Liver (tissue), 3 donors: ENCODE measurements around the gene CERS4.

ENCODE experiments used
- GABPA ChIP-seq, 2 donors: IDR thresholded peaks in 1 of 2; conservative IDR thresholded peaks in 1 of 2; 2 replicates each; pipeline ENCODE4 v1.6.1; 2016; ENCODE audit warnings: antibody characterized with exemption in 2 of 2, mild to moderate bottlenecking in 1 of 2, moderate library complexity in 1 of 2
- JUND ChIP-seq, 2 donors: IDR thresholded peaks; 2 replicates each; pipeline ENCODE4 v1.6.1; 2016; ENCODE audit warnings: antibody characterized with exemption in 2 of 2
- RAD21 ChIP-seq, 2 donors: IDR thresholded peaks; 2 replicates each; pipeline ENCODE4 v1.6.1; 2016; ENCODE audit warnings: antibody characterized with exemption in 2 of 2, mild to moderate bottlenecking in 2 of 2
- RXRA ChIP-seq, 2 donors: IDR thresholded peaks; 2 replicates each; pipeline ENCODE4 v1.6.1; 2017 to 2018; ENCODE audit warnings: antibody characterized with exemption in 2 of 2, mild to moderate bottlenecking in 1 of 2
- SP1 ChIP-seq: IDR thresholded peaks from 2 replicates; pipeline ENCODE4 v1.6.1; 2018; ENCODE audit warnings: antibody characterized with exemption, mild to moderate bottlenecking
- TAF1 ChIP-seq: conservative IDR thresholded peaks from 2 replicates; pipeline ENCODE4 v1.6.1; 2016; ENCODE audit warnings: antibody characterized with exemption, mild to moderate bottlenecking
- YY1 ChIP-seq: IDR thresholded peaks from 2 replicates; pipeline ENCODE4 v1.6.1; 2016; ENCODE audit warnings: antibody characterized with exemption, mild to moderate bottlenecking
- TF ChIP-seq, protein P1 (sequence below): fragments of 150-350 bp; IDR thresholded peaks from 2 replicates; pipeline ENCODE4 v1.5.1; 2017; ENCODE audit warnings: improper control_type of control experiment, low read depth, low read length; ENCODE audit not compliant: missing input control
- TF ChIP-seq, protein P2 (sequence below): IDR thresholded peaks from 2 replicates; pipeline ENCODE4 v1.6.1; 2016; ENCODE audit warnings: antibody characterized with exemption, mild to moderate bottlenecking
- donor health status: healthy.
- donor health status: healthy.

DNA sequence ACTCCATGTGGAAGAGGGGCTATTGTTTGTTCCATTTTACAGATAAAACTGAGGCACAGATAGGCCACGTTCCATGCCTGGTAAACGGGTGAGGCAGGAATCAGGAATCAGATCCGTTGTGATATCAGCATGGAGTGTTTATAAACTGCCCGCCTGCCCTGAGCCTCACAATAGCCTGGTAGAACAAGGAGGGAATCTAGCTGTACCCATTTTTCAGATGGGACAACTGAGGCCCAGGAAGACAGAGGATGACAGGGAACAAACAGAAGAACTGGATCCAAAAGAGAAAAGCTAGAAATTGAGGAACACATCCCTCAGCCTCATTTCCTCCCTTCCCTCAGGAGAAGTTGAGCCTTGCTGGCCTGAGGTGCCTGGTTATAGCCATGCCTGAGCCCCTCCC is 32.5 kb downstream of the CERS4 start:
- TF ChIP-seq, protein P1, sequence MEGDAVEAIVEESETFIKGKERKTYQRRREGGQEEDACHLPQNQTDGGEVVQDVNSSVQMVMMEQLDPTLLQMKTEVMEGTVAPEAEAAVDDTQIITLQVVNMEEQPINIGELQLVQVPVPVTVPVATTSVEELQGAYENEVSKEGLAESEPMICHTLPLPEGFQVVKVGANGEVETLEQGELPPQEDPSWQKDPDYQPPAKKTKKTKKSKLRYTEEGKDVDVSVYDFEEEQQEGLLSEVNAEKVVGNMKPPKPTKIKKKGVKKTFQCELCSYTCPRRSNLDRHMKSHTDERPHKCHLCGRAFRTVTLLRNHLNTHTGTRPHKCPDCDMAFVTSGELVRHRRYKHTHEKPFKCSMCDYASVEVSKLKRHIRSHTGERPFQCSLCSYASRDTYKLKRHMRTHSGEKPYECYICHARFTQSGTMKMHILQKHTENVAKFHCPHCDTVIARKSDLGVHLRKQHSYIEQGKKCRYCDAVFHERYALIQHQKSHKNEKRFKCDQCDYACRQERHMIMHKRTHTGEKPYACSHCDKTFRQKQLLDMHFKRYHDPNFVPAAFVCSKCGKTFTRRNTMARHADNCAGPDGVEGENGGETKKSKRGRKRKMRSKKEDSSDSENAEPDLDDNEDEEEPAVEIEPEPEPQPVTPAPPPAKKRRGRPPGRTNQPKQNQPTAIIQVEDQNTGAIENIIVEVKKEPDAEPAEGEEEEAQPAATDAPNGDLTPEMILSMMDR: no peak
- TF ChIP-seq TAF1 (no peak), SP1 (no peak), YY1 (no peak), RAD21 (IDR thresholded peaks at IDR 0.05) (no peak), JUND (IDR thresholded peaks at IDR 0.05) (no peak), GABPA (IDR thresholded peaks at IDR 0.05 in 1 of 2, conservative IDR thresholded peaks at IDR 0.05 in 1 of 2) (no peak), RXRA (IDR thresholded peaks at IDR 0.05) (no peak)
- TF ChIP-seq, protein P2, sequence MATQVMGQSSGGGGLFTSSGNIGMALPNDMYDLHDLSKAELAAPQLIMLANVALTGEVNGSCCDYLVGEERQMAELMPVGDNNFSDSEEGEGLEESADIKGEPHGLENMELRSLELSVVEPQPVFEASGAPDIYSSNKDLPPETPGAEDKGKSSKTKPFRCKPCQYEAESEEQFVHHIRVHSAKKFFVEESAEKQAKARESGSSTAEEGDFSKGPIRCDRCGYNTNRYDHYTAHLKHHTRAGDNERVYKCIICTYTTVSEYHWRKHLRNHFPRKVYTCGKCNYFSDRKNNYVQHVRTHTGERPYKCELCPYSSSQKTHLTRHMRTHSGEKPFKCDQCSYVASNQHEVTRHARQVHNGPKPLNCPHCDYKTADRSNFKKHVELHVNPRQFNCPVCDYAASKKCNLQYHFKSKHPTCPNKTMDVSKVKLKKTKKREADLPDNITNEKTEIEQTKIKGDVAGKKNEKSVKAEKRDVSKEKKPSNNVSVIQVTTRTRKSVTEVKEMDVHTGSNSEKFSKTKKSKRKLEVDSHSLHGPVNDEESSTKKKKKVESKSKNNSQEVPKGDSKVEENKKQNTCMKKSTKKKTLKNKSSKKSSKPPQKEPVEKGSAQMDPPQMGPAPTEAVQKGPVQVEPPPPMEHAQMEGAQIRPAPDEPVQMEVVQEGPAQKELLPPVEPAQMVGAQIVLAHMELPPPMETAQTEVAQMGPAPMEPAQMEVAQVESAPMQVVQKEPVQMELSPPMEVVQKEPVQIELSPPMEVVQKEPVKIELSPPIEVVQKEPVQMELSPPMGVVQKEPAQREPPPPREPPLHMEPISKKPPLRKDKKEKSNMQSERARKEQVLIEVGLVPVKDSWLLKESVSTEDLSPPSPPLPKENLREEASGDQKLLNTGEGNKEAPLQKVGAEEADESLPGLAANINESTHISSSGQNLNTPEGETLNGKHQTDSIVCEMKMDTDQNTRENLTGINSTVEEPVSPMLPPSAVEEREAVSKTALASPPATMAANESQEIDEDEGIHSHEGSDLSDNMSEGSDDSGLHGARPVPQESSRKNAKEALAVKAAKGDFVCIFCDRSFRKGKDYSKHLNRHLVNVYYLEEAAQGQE: no peak
